B cell (primary cell): ENCODE results near the gene MEG3. TPM values are rescaled to one million over a fixed set of nuclear protein-coding genes. Genes with fewer than 3 reads are reported as not detected.

Experiments
- ATAC-seq: fragments of 200-7000 bp; cut with Tn5 transposase; one replicate; pipeline ENCODE4 v1.10.0; 2021; ENCODE audit warnings: low read depth, mild to moderate bottlenecking, moderate number of reproducible peaks, moderate library complexity
- CTCF ChIA-PET: fragments of 350-600 bp; sonication (Branson Sonifier 250); formaldehyde crosslinking; loops from one replicate; lab custom pipeline; 2021; ENCODE audit warnings: antibody characterized with exemption, inconsistent platforms; lab: Charles Lee
- POLR2A ChIA-PET: fragments of 350-600 bp; sonication (Branson Sonifier 250); formaldehyde crosslinking; loops from one replicate; lab custom pipeline; 2021; ENCODE audit warnings: antibody characterized with exemption; lab: Charles Lee
- DNase-seq: peaks from one replicate; pipeline ENCODE4 v3.0.0; 2013
- H2AFZ ChIP-seq: 2 replicates; pipeline ENCODE4 v1.6.1; 2012; ENCODE audit warnings: mild to moderate bottlenecking, low read depth, low read length; ENCODE audit not compliant: insufficient read depth, poor library complexity, severe bottlenecking
- H3K27ac ChIP-seq, 2 donors: 1 replicate in 1 of 2; 2 replicates in 1 of 2; pipeline ENCODE4 v1.5.1; 2012 to 2013; ENCODE audit warnings: low read length in 2 of 2, mild to moderate bottlenecking in 2 of 2, moderate library complexity in 1 of 2
- H3K27me3 ChIP-seq, 4 experiments: fragments of 200-600 bp in 1 of 4; sonication (generic) in 1 of 4; replicated peaks in 1 of 4; 1 replicate in 2 of 4; 2 replicates in 2 of 4; pipeline versions ENCODE4 v1.6.1 to v1.7.0; 2013 to 2016; ENCODE audit warnings: low read length in 3 of 4, mild to moderate bottlenecking in 2 of 4, mixed read lengths in 1 of 4, moderate library complexity in 1 of 4; ENCODE audit not compliant: insufficient read depth in 4 of 4, control insufficient read depth in 3 of 4; ENCODE audit errors: control extremely low read depth in 1 of 4
- H3K36me3 ChIP-seq, 2 experiments: replicated peaks in 1 of 2; 1 replicate in 1 of 2; 2 replicates in 1 of 2; pipeline versions ENCODE4 v1.6.1 to v1.7.1; 2013; ENCODE audit warnings: low read length in 1 of 2; ENCODE audit not compliant: insufficient read depth in 2 of 2, control insufficient read depth in 1 of 2; ENCODE audit errors: control extremely low read depth in 1 of 2, extremely low read depth in 1 of 2
- H3K4me1 ChIP-seq, 2 donors: fragments of 200-600 bp in 1 of 2; sonication (generic) in 1 of 2; 1 replicate in 1 of 2; 2 replicates in 1 of 2; pipeline versions ENCODE4 v1.5.1 to v1.6.1; 2013 to 2017; ENCODE audit warnings: low read length in 2 of 2; ENCODE audit not compliant: control insufficient read depth in 2 of 2, insufficient read depth in 2 of 2
- H3K4me2 ChIP-seq: replicated peaks from 2 replicates; pipeline ENCODE3; 2012; ENCODE audit warnings: mild to moderate bottlenecking, low read depth, low read length; ENCODE audit not compliant: poor library complexity, severe bottlenecking
- H3K4me3 ChIP-seq, 5 experiments: fragments of 200-600 bp in 1 of 5; sonication (generic) in 1 of 5; 1 replicate in 3 of 5; 2 replicates in 2 of 5; pipeline versions ENCODE4 v1.5.1 to v1.7.0; 2011 to 2016; ENCODE audit warnings: low read length in 4 of 5, mild to moderate bottlenecking in 4 of 5, low read depth in 2 of 5, control low read depth in 1 of 5, moderate library complexity in 1 of 5; ENCODE audit not compliant: insufficient read depth in 1 of 5; ENCODE audit errors: control extremely low read depth in 1 of 5, extremely low read depth in 1 of 5
- H3K79me2 ChIP-seq: fragments of 200-600 bp; sonication (generic); one replicate; pipeline ENCODE4 v1.6.0; 2016; ENCODE audit warnings: low read length; ENCODE audit not compliant: control insufficient read depth, insufficient read depth
- H3K9ac ChIP-seq: fragments of 200-600 bp; sonication (generic); 2 replicates; pipeline ENCODE4 v1.6.1; 2017; ENCODE audit warnings: mild to moderate bottlenecking, low read length, moderate library complexity
- H3K9me3 ChIP-seq, 3 donors: one replicate each; pipeline versions ENCODE4 v1.6.1 to v1.7.1; 2013; ENCODE audit warnings: low read length in 2 of 3; ENCODE audit not compliant: control insufficient read depth in 2 of 3, insufficient read depth in 1 of 3; ENCODE audit errors: control extremely low read depth in 1 of 3
- H4K20me1 ChIP-seq: 2 replicates; pipeline ENCODE4 v1.6.0; 2012; ENCODE audit warnings: mild to moderate bottlenecking, low read length; ENCODE audit not compliant: insufficient read depth, control insufficient read depth, poor library complexity, severe bottlenecking
- H3K27ac Mint-ChIP-seq: one replicate; pipeline ENCODE4 v1.8.0; 2021; ENCODE audit warnings: mixed read lengths
- H3K27me3 Mint-ChIP-seq: one replicate; pipeline ENCODE4 v1.8.0; 2021; ENCODE audit warnings: mixed read lengths
- H3K4me1 Mint-ChIP-seq: one replicate; pipeline ENCODE4 v1.8.0; 2021; ENCODE audit warnings: mixed read lengths
- H3K4me3 Mint-ChIP-seq: one replicate; pipeline ENCODE4 v1.8.0; 2021; ENCODE audit warnings: mixed read lengths
- H3K9me3 Mint-ChIP-seq: one replicate; pipeline ENCODE4 v1.8.0; 2022; ENCODE audit warnings: mixed read lengths; ENCODE audit not compliant: insufficient read depth
- CTCF ChIP-seq: fragments of 200-600 bp; IDR thresholded peaks from one replicate; pipeline ENCODE4 v1.8.0; 2022; ENCODE audit warnings: antibody characterized with exemption, mild to moderate bottlenecking
- EZH2 ChIP-seq: IDR thresholded peaks from 2 replicates; pipeline ENCODE4 v1.6.1; 2012; ENCODE audit warnings: borderline replicate concordance, low read depth, mild to moderate bottlenecking, moderate library complexity, low read length; ENCODE audit not compliant: insufficient read depth, poor library complexity, severe bottlenecking
- WGBS: methylation state at CpG from one replicate; pipeline ENCODE4 v1.1.5; 2013; ENCODE audit warnings: missing lambda C conversion rate; ENCODE audit not compliant: insufficient coverage; 5-methylcytosine and 5-hydroxymethylcytosine counted together
- intact Hi-C: fragments of 100-400 bp; cut with micrococcal nuclease; formaldehyde crosslinking; loops from one replicate; pipeline ENCODE4 v1.10.0; 2022
- polyA plus RNA-seq: library from polyadenylated mRNA; depleted of rRNA; stranded (reverse); fragments of >200 nt; gene quantifications from 2 replicates; pipeline ENCODE4 v1.2.3, GENCODE V29; 2012
- total RNA-seq, 2 donors: library from RNA; stranded (reverse); fragments of 120-200 nt in 1 of 2; gene quantifications; 1 replicate in 1 of 2; 2 replicates in 1 of 2; pipeline versions ENCODE4 v1.2.3 to v1.2.4, GENCODE V29; 2013 to 2022

Gene MEG3
- total and polyA plus RNA-seq, 2 donors (not counting 1 experiment from before 2014, with no cell fraction given) = 0.13 TPM; not detected in 1

DNA sequence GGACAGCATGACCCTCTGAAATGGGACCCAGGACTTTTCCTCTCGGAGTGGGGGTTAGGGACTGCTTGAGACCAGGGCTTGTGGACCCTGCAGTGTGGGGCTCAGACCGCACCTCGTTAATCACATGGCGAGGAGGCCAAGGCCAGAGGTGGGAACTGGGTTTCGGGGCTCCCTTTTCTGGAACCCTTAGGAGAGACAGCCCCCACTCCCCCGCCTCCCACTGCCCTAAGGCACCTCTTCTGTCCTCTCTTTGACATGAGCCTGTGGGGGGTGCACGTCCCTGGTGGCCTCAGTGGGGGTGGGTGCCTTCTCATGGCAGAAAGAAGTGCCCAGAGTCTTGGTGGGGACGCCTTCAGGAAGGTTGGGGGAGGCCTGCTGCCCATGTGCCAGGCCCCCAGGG lies 53.3 kb downstream of the MEG3 start:
- ATAC-seq (no peak), DNase-seq (no peak)
- POLR2A ChIA-PET = no interaction called here
- Histone ChIP-seq H3K4me3 (no peak overlapping the region), H3K36me3 (no peaks in the 10 kb centered on the region), H3K9me3 (peaks cover 0 to 48% (median 0%) of the 10 kb centered on the region in 3 donors), H3K9ac (no peak overlapping the region), H3K27ac (no peak overlapping the region), H2AFZ (no peak overlapping the region), H3K4me2 (no peak overlapping the region), H4K20me1 (no peaks in the 10 kb centered on the region), H3K4me1 (no peaks in the 10 kb centered on the region), H3K79me2 (no peaks in the 10 kb centered on the region), H3K27me3 (no peaks in the 10 kb centered on the region)
- no peak overlapping the region for H3K27ac Mint-ChIP-seq
- H3K27me3 Mint-ChIP-seq = no peaks in the 10 kb centered on the region
- TF ChIP-seq EZH2 (no peak), CTCF (no peak)
- no peaks in the 10 kb centered on the region for H3K4me1 Mint-ChIP-seq
- 93% methylated on average over 2 of the region's 8 CpGs for WGBS
- H3K9me3 Mint-ChIP-seq = peaks cover 4% of the 10 kb centered on the region
- CTCF ChIA-PET = no interaction called here
- H3K4me3 Mint-ChIP-seq = no peak overlapping the region
- intact Hi-C loops = no loop called here

DNA sequence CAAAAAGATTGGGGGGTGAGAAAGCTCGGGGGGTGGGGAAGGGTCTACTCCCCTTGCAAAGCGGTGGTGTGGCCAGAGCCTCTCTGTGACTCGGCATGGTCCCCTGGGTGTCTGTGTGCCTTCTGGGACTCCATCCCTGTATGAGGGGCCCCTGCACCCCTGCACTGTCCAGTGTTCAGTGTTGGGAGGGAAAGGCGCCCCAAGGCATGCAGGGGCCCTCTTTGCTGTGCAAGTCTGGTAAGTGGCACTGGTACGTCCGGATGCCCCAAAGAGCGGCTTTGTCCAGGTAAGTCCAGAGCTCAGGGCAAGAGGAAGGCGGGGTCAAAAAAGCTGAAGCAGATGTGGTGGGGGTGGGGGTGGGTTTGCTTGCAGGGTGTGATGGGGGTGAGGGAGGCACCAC lies 53.9 kb downstream of the MEG3 start:
- no peak overlapping the region for H3K27ac Mint-ChIP-seq

More for the DNA sequence above, 53.9 kb downstream of the MEG3 start:
- Mint-ChIP-seq H3K4me1 (no peaks in the 10 kb centered on the region), H3K27me3 (no peaks in the 10 kb centered on the region), H3K4me3 (no peak overlapping the region), H3K9me3 (peaks cover 4% of the 10 kb centered on the region)
- no peak overlapping the region for H3K4me2 ChIP-seq
- ATAC-seq (no peak), DNase-seq (no peak)
- H3K27me3 ChIP-seq = no peaks in the 10 kb centered on the region
- H3K9ac ChIP-seq = no peak overlapping the region
- no peak overlapping the region for H3K27ac ChIP-seq
- TF ChIP-seq EZH2 (no peak), CTCF (no peak)
- intact Hi-C loops = no loop called here
- H3K36me3 ChIP-seq = no peaks in the 10 kb centered on the region
- H3K4me1 ChIP-seq = no peaks in the 10 kb centered on the region
- H3K4me3 ChIP-seq = no peak overlapping the region
- no peak overlapping the region for H2AFZ ChIP-seq
- CTCF ChIA-PET = no interaction called here
- peaks cover 0 to 45% (median 0%) of the 10 kb centered on the region in 3 donors for H3K9me3 ChIP-seq
- H4K20me1 ChIP-seq = no peaks in the 10 kb centered on the region
- no peaks in the 10 kb centered on the region for H3K79me2 ChIP-seq
- WGBS = 95% methylated on average over 7 of the region's 8 CpGs
- POLR2A ChIA-PET = no interaction called here
